ENCODE data around the gene ZNF205.

DNA sequence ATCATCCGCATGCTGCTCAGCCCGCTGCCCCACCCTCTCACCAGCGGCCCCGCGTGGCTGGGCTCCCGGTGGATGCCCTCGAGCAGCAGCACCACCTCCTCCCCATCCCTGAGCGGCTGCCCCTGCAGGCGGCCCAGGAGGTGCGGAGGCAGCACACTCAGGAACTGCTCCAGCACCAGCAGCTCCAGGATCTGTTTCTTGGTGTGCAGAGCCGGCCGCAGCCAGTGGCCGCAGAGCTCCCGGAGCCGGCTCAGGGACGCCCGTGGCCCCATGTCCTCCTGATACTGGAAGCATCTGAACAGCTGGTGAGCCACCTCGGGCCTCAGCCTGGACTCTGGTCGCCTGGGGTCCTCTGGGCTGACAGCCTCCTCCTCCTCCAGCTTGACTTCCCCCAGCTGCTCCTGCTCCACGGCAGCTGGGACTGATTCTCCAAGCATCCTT is 19.9 kb upstream of the ZNF205 start:
- TF ChIP-seq POLR2AphosphoS5 (IDR thresholded peaks at IDR 0.05; ENCODE audit: low read depth, low read length): no peak
- no peak for TF ChIP-seq TAF1 (IDR thresholded peaks at IDR 0.05; ENCODE audit: borderline replicate concordance, insufficient read depth, low read length)

Measured in PFSK-1 (cell line).